OCI-LY3 (cell line): ENCODE data around the gene DYNC1LI1.

Experiments used
- H2AFZ ChIP-seq: fragments of 200-600, 300-600 bp; shearing (Covaris generic); 2 replicates; pipeline ENCODE4 v1.6.0; 2014; ENCODE audit warnings: antibody characterized with exemption, low read depth, low read length
- H3K27ac ChIP-seq: fragments of 200-600, 300-600 bp; sonication (generic); 2 replicates; pipeline ENCODE4 v1.5.1; 2014; ENCODE audit warnings: mild to moderate bottlenecking, low read length, moderate library complexity, mixed read lengths
- H3K27me3 ChIP-seq: fragments of 200-600, 300-600 bp; sonication (generic); 2 replicates; pipeline ENCODE4 v1.6.1; 2014; ENCODE audit warnings: low read depth, low read length, mixed read lengths
- H3K36me3 ChIP-seq: fragments of 200-600, 300-600 bp; sonication (generic); replicated peaks from 2 replicates; pipeline ENCODE3; 2014; ENCODE audit warnings: low read depth, low read length, mixed read lengths
- H3K4me1 ChIP-seq: fragments of 300-600, 200-600 bp; sonication (generic); 2 replicates; pipeline ENCODE4 v1.6.1; 2014; ENCODE audit warnings: low read length, mixed read lengths
- H3K4me2 ChIP-seq: fragments of 200-600, 300-600 bp; sonication (generic); 2 replicates; pipeline ENCODE4 v1.6.1; 2014; ENCODE audit warnings: low read length, mixed read lengths
- H3K4me3 ChIP-seq: fragments of 300-600, 200-600 bp; sonication (generic); 2 replicates; pipeline ENCODE4 v1.5.1; 2014; ENCODE audit warnings: antibody characterized with exemption, mild to moderate bottlenecking, low read length, moderate library complexity
- H3K79me2 ChIP-seq: fragments of 300-600, 200-600 bp; shearing (Covaris generic); 2 replicates; pipeline ENCODE4 v1.6.1; 2014; ENCODE audit warnings: mild to moderate bottlenecking, low read length, mixed read lengths
- H3K9ac ChIP-seq: fragments of 300-600, 200-600 bp; shearing (Covaris generic); 2 replicates; pipeline ENCODE4 v1.6.0; 2014; ENCODE audit warnings: mild to moderate bottlenecking, low read length, moderate library complexity
- H3K9me3 ChIP-seq: fragments of 200-600, 300-600 bp; shearing (Covaris generic); 2 replicates; pipeline ENCODE4 v1.6.1; 2014; ENCODE audit warnings: low read length, mixed read lengths; ENCODE audit not compliant: insufficient read depth
- H4K20me1 ChIP-seq: fragments of 200-600, 300-600 bp; sonication (generic); 2 replicates; pipeline ENCODE4 v1.6.1; 2016; ENCODE audit warnings: low read length, mixed read lengths; ENCODE audit not compliant: insufficient read depth
- CTCF ChIP-seq: fragments of 200-600, 300-600 bp; sonication (generic); IDR thresholded peaks from 2 replicates; pipeline ENCODE4 v1.5.1; 2014; ENCODE audit warnings: antibody characterized with exemption, low read length, low read depth
- EZH2phosphoT487 ChIP-seq: fragments of 200-600 bp; shearing (Covaris generic); IDR thresholded peaks from 2 replicates; pipeline ENCODE4 v1.6.1; 2018; ENCODE audit warnings: antibody characterized with exemption, mixed run types, low read depth

DYNC1LI1 gene

GRCh38 chr3:32500880-32501782 lies 69.5 kb downstream of the DYNC1LI1 start:
- Histone ChIP-seq H3K9ac (peak overlapping the region; percentile 77; the same call in 1 of the 2 replicates), H3K36me3 (peaks cover 6% of the 10 kb centered on the region), H3K27ac (no peak overlapping the region), H3K4me3 (peak overlapping the region; percentile 84), H3K4me1 (peaks cover 34% of the 10 kb centered on the region), H3K4me2 (peak overlapping the region; percentile 86), H3K27me3 (no peaks in the 10 kb centered on the region), H3K9me3 (no peaks in the 10 kb centered on the region), H2AFZ (no peak overlapping the region), H3K79me2 (peaks cover 20% of the 10 kb centered on the region), H4K20me1 (0 out of 2 replicates have a peak, but pooled peaks cover 3% of the 10 kb centered on the region)
- no peak for TF ChIP-seq EZH2phosphoT487
- no peak for TF ChIP-seq CTCF

GRCh38 chr3:32500231-32500630 lies 70.4 kb downstream of the DYNC1LI1 start:
- peaks cover 6% of the 10 kb centered on the region for H3K36me3 ChIP-seq
- no peaks in the 10 kb centered on the region for H3K9me3 ChIP-seq
- H3K4me3 ChIP-seq, result no peak overlapping the region
- no peaks in the 10 kb centered on the region for H3K27me3 ChIP-seq
- H3K4me2 ChIP-seq, result no peak overlapping the region
- H3K9ac ChIP-seq, result no peak overlapping the region
- H2AFZ ChIP-seq, result no peak overlapping the region
- peaks cover 37% of the 10 kb centered on the region for H3K4me1 ChIP-seq
- TF ChIP-seq CTCF (no peak), EZH2phosphoT487 (no peak)
- no peak overlapping the region for H3K27ac ChIP-seq
- 0 out of 2 replicates have a peak, but pooled peaks cover 3% of the 10 kb centered on the region for H4K20me1 ChIP-seq
- H3K79me2 ChIP-seq, result peaks cover 24% of the 10 kb centered on the region

- Histone ChIP-seq H3K27ac (no peak overlapping the region), H3K79me2 (peaks cover 24% of the 10 kb centered on the region), H3K4me1 (peaks cover 44% of the 10 kb centered on the region)
Observed at GRCh38 chr3:32499585-32499984, 71.1 kb downstream of the DYNC1LI1 start.

More at GRCh38 chr3:32499585-32499984, 71.1 kb downstream of the DYNC1LI1 start:
- Histone ChIP-seq H3K27me3 (no peaks in the 10 kb centered on the region), H3K9me3 (no peaks in the 10 kb centered on the region), H2AFZ (no peak overlapping the region), H4K20me1 (0 out of 2 replicates have a peak, but pooled peaks cover 3% of the 10 kb centered on the region), H3K4me3 (no peak overlapping the region), H3K9ac (no peak overlapping the region), H3K4me2 (no peak overlapping the region), H3K36me3 (peaks cover 6% of the 10 kb centered on the region)
- TF ChIP-seq EZH2phosphoT487 (no peak), CTCF (no peak)
